ENCODE results near the gene SLC16A5.

GRCh38 chr17:75049706-75050105 lies 38.0 kb upstream of the SLC16A5 start:
- no peak for TF ChIP-seq RAD21 (conservative IDR thresholded peaks at IDR 0.05)
- TF ChIP-seq EZH2 (IDR thresholded peaks at IDR 0.05; ENCODE audit: borderline replicate concordance, insufficient read depth, low read length, poor library complexity, severe bottlenecking) = no peak
- no peak for TF ChIP-seq POLR2AphosphoS5 (IDR thresholded peaks at IDR 0.05)
- TF ChIP-seq CTCF (IDR thresholded peaks at IDR 0.05; ENCODE audit: poor library complexity, severe bottlenecking) = no peak
- TF ChIP-seq EP300 (conservative IDR thresholded peaks at IDR 0.05; ENCODE audit: poor library complexity, severe bottlenecking) = no peak
- no peak for TF ChIP-seq REST (IDR thresholded peaks at IDR 0.05; ENCODE audit: borderline replicate concordance)
- no peak for TF ChIP-seq MXI1 (conservative IDR thresholded peaks at IDR 0.05; ENCODE audit: poor library complexity, severe bottlenecking)
